Vagina (tissue), 2 donors: Measurements from ENCODE around the gene NKAIN4. TPM values are rescaled to one million over a fixed set of nuclear protein-coding genes. Genes with fewer than 3 reads are reported as not detected.

ENCODE experiments used
- DNase-seq, 2 donors: peaks; one replicate each; pipeline ENCODE4 v3.0.0-alpha.2; 2017; ENCODE audit errors: extremely low spot score in 2 of 2
- H3K27ac ChIP-seq: fragments of 200-600 bp; sonication (generic); one replicate; pipeline ENCODE4 v1.5.1; 2019
- H3K27me3 ChIP-seq: fragments of 200-600 bp; sonication (generic); one replicate; pipeline ENCODE4 v1.5.1; 2019
- H3K36me3 ChIP-seq, 2 donors: fragments of 200-600 bp; sonication (generic); one replicate each; pipeline ENCODE4 v1.5.1; 2017 to 2019
- H3K4me1 ChIP-seq: fragments of 200-600 bp; sonication (generic); one replicate; pipeline ENCODE4 v1.5.1; 2019
- H3K4me3 ChIP-seq, 2 donors: fragments of 200-600 bp; sonication (generic); 1 replicate in 1 of 2; 2 replicates in 1 of 2; pipeline ENCODE4 v1.5.1; 2016 to 2019
- H3K9me3 ChIP-seq: fragments of 200-600 bp; sonication (generic); one replicate; pipeline ENCODE4 v1.5.1; 2019
- CTCF ChIP-seq, 3 experiments: fragments of 450-650 bp in 2 of 3; fragments of 200-600 bp in 1 of 3; sonication (generic) in 1 of 3; IDR thresholded peaks; one replicate each; pipeline ENCODE4 v1.5.1; 2017 to 2019; ENCODE audit warnings: antibody characterized with exemption in 3 of 3, mild to moderate bottlenecking in 2 of 3, moderate library complexity in 2 of 3
- POLR2A ChIP-seq, 2 donors: fragments of 450-650 bp; IDR thresholded peaks; one replicate each; pipeline ENCODE4 v1.6.1; 2017; ENCODE audit warnings: antibody characterized with exemption in 2 of 2, mild to moderate bottlenecking in 2 of 2, moderate library complexity in 2 of 2
- POLR2AphosphoS5 ChIP-seq, 2 donors: sonication (generic); formaldehyde crosslinking; IDR thresholded peaks; one replicate each; pipeline ENCODE4 v1.9.0; 2017; ENCODE audit warnings: antibody characterized with exemption in 2 of 2, mild to moderate bottlenecking in 2 of 2, low read depth in 1 of 2; ENCODE audit not compliant: insufficient read depth in 1 of 2
- intact Hi-C: fragments of 100-400 bp; cut with DNase I; formaldehyde crosslinking; loops from one replicate; pipeline ENCODE4 v1.15.1; 2023
- total RNA-seq: library from RNA; depleted of rRNA; stranded (reverse); fragments of >200 nt; gene quantifications from one replicate; pipeline ENCODE4 v1.2.3, GENCODE V29; 2016

NKAIN4 gene
- total RNA-seq, 1 donor from 2014 or later = not detected

- no peaks in the 10 kb centered on the region for H3K4me1 ChIP-seq
- no peak overlapping the region for H3K4me3 ChIP-seq
- H3K27me3 ChIP-seq = no peaks in the 10 kb centered on the region
- DNase-seq = no peak
- H3K27ac ChIP-seq = no peak overlapping the region
- intact Hi-C loops = no loop called here
- no peak for TF ChIP-seq POLR2A (IDR thresholded peaks at IDR 0.05)
- no peaks in the 10 kb centered on the region for H3K36me3 ChIP-seq
- no peaks in the 10 kb centered on the region for H3K9me3 ChIP-seq
These were observed 19.4 kb downstream of the NKAIN4 start for GRCh38 chr20:63234693-63235398.

- intact Hi-C loops = no loop called here
- Histone ChIP-seq H3K27ac (no peak overlapping the region), H3K27me3 (no peaks in the 10 kb centered on the region), H3K4me3 (no peak overlapping the region), H3K9me3 (no peaks in the 10 kb centered on the region), H3K4me1 (no peaks in the 10 kb centered on the region), H3K36me3 (no peaks in the 10 kb centered on the region)
- DNase-seq = no peak
- no peak for TF ChIP-seq POLR2AphosphoS5 (IDR thresholded peaks at IDR 0.05; ENCODE audit: insufficient read depth in 1 of 2, low read depth in 1 of 2)
- no peak for TF ChIP-seq CTCF (IDR thresholded peaks at IDR 0.05)
- no peak for TF ChIP-seq POLR2A (IDR thresholded peaks at IDR 0.05)
These were observed 20.3 kb downstream of the NKAIN4 start for GRCh38 chr20:63233924-63234323.

GRCh38 chr20:63233061-63233344 is 21.3 kb downstream of the NKAIN4 start:
- no peaks in the 10 kb centered on the region for H3K27me3 ChIP-seq
- intact Hi-C loops = no loop called here
- H3K27ac ChIP-seq = no peak overlapping the region
- no peak for DNase-seq
- no peak overlapping the region for H3K4me3 ChIP-seq
- H3K9me3 ChIP-seq = no peaks in the 10 kb centered on the region
- TF ChIP-seq CTCF (IDR thresholded peaks at IDR 0.05) (no peak), POLR2AphosphoS5 (IDR thresholded peaks at IDR 0.05; ENCODE audit: insufficient read depth in 1 of 2, low read depth in 1 of 2) (no peak), POLR2A (IDR thresholded peaks at IDR 0.05) (no peak)
- no peaks in the 10 kb centered on the region for H3K36me3 ChIP-seq
- no peaks in the 10 kb centered on the region for H3K4me1 ChIP-seq

- Histone ChIP-seq H3K27me3 (no peaks in the 10 kb centered on the region), H3K36me3 (no peaks in the 10 kb centered on the region), H3K4me3 (no peak overlapping the region), H3K9me3 (no peaks in the 10 kb centered on the region), H3K27ac (no peak overlapping the region), H3K4me1 (no peaks in the 10 kb centered on the region)
- intact Hi-C loops = no loop called here
- TF ChIP-seq POLR2A (IDR thresholded peaks at IDR 0.05) (no peak), CTCF (IDR thresholded peaks at IDR 0.05) (no peak), POLR2AphosphoS5 (IDR thresholded peaks at IDR 0.05; ENCODE audit: insufficient read depth in 1 of 2, low read depth in 1 of 2) (no peak)
- no peak for DNase-seq
These were observed 21.8 kb downstream of the NKAIN4 start for GRCh38 chr20:63232235-63233060.

- H3K27me3 ChIP-seq = no peaks in the 10 kb centered on the region
- TF ChIP-seq POLR2AphosphoS5 (IDR thresholded peaks at IDR 0.05; ENCODE audit: insufficient read depth in 1 of 2, low read depth in 1 of 2) = no peak
- TF ChIP-seq CTCF (IDR thresholded peaks at IDR 0.05) = peak in 1 of 3 experiments; percentile 36
- no peak for TF ChIP-seq POLR2A (IDR thresholded peaks at IDR 0.05)
These were observed 23.4 kb downstream of the NKAIN4 start for GRCh38 chr20:63230800-63231268.

More at GRCh38 chr20:63230800-63231268, 23.4 kb downstream of the NKAIN4 start:
- Histone ChIP-seq H3K27ac (no peak overlapping the region), H3K36me3 (no peaks in the 10 kb centered on the region), H3K4me1 (no peaks in the 10 kb centered on the region), H3K9me3 (no peaks in the 10 kb centered on the region), H3K4me3 (no peak overlapping the region)
- intact Hi-C loops = no loop called here
- no peak for DNase-seq
